SHP77 (cell line): Measurements from ENCODE around the gene NIPAL3.
"Not testable (repeated sequence)": the region's sequence is repeated elsewhere in the genome, so short reads cannot be mapped to it uniquely, and the experiment has no call there.

Experiments
- DNase-seq, 2 experiments: peaks; one replicate each; lab custom pipeline; 2025; lab: John Stamatoyannopoulos, UW

NIPAL3 gene

DNA sequence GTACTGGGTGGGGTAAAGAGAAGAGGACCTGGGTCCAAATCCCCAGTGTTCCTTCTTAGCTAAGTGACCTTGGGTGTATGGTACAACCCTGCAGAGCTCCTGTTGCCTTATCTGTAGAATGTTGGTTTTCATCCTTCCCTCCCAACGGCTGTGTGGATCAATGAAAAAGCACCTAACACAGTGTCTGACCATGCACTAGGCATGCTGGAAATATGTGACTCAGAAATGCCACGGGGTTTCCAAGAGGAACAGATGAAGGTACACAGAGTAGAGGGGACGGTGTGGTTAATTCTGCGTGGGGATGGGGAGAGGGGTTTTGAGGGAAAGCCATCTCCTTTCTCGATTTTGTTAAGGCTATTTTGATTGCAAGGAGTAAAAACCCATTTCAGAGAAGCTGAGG is 8.6 kb downstream of the NIPAL3 start:
- no peak for DNase-seq

- no peak for DNase-seq
Observed at GRCh38 chr1:24424990-24425389, 9.4 kb downstream of the NIPAL3 start.

GRCh38 chr1:24425441-24425840 is 9.8 kb downstream of the NIPAL3 start:
- DNase-seq: no peak

DNA sequence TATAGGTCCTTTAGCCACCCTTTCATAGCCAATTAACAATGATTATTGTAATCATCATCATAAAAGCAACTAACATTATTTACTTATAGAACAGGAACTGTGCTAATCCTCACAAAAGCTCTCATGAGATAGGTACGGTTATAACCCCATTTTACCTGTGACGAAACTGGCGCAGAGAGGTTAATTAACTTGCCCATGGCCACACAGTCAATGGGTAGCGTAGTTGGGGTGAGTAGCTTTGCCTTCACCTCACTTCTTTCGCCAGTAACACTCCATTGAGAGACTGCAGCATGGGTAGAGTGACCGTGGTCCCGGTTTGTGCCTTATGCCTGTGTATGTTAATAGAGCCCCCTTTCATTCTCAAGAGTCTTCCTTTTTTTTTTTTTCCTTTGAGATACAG is 10.3 kb downstream of the NIPAL3 start:
- no peak for DNase-seq

GRCh38 chr1:24426744-24427544 is 11.3 kb downstream of the NIPAL3 start:
- no peak for DNase-seq

DNA sequence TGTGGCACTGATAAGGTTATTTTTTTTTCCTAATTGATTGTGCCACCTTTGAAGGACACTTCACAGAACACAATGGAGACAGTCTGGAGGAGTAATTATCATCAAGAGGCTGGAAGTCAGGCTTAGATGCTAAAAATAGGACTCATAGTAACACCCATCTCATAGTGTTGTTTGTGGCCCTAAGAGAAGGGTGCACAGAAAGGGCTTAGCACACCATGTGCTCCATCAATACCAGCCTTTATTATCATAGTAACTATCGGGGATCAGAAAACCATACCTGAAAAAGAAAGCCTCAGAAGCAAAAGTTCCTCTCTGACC is 11.9 kb downstream of the NIPAL3 start:
- DNase-seq: no peak

- DNase-seq: no peak
Observed at GRCh38 chr1:24435782-24436365, 20.3 kb downstream of the NIPAL3 start.

DNA sequence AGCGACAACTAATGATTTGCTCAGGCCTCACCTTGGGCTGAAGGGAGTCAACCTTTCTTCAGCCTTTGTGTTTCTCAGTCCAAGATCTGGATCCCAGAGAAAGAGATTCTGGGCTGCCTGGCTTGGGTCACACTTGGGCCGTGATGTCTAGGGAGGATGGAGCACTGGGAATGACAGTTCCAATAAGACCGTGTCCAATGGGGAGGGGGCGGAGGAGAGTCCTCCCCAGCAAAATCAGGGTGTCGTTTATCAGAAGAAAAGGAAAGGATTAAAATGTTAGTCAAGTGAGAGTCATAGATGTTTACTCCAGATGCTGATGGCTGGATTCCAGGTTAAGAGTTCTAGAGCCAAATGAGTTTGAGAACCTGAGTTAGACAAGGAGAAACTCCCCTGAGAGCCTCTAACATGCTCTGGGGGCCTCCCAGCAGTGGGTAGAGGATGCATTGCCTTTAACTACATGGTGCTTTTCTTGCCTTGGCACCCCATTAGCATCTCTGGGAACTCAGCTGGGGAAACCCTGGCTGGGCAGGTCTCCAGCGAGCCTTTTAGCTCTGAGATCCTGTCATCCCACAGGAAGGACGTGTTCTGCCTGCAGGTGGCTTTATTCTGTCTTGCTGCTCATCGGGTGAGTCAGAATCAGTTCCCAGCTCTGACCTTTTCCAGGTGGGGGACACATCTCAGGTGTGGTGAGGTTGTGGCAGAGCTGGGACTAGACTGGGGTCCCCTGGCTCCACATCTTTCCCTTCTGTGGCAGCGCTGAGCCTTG is 22.2 kb downstream of the NIPAL3 start:
- no peak for DNase-seq

GRCh38 chr1:24438423-24438901 is 22.9 kb downstream of the NIPAL3 start:
- no peak for DNase-seq

DNA sequence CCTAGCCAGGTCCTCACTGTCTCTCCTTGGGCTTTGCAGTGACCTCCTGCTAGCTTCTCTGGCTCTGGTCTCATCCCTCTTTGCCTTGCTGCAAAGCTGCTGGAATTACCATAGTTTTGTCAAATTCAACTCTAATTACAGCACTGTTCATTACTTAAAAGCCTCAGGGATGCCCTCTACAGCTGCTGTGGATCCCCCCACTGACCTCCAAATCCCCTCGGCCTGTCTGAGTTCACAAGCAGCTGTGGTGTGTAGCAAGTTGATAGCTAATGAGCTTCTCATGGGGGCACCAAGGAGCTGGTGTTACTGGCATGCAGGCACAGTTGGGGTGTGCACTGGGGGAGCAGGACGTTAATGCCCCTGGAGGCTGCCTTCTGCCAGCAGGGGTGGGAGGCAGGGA is 24.8 kb downstream of the NIPAL3 start:
- no peak for DNase-seq

- DNase-seq: no peak
Observed at GRCh38 chr1:24441480-24441879, 25.9 kb downstream of the NIPAL3 start.

- DNase-seq: no peak
Observed at GRCh38 chr1:24441996-24442668, 26.5 kb downstream of the NIPAL3 start.

DNA sequence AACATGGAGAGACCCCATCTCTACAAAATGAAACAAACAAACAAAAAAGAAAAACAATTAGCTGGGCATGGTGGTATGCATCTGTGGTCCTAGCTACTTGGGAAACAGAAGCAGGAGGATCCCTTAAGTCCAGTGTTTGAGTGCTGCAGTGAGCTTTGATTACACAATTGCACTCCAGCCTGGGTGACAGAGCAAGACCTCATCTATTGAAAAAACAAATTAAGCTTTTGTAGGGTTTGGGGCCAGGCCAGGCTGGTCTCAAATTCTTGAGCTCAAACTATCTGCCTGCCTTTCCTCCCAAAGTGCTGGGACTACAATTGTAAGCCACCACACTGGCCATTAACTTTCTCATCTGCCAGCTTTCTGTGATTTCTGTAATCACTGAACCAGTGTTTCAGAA is 27.2 kb downstream of the NIPAL3 start:
- DNase-seq: no peak

- DNase-seq: no peak
Observed at GRCh38 chr1:24443241-24443656, 27.6 kb downstream of the NIPAL3 start.

DNA sequence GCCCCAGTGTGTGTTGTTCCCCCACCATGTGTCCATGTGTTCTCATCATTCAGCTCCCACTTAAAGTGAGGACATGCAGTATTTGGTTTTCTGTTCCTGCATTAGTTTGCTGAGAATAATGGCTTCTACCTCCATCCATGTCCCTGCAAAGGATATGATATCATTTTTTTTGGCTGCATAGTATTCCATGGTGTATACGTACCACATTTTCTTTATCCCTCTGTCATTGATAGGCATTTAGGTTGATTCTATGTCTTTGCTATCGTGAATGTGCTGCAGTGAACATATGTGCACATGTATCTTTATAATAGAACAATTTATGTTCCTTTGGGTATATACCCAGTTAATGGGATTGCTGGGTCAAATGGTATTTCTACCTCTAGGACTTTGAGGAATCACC is 30.8 kb downstream of the NIPAL3 start:
- not testable (repeated sequence) for DNase-seq

- no peak for DNase-seq
Observed at GRCh38 chr1:24450316-24450715, 34.7 kb downstream of the NIPAL3 start.

- DNase-seq: no peak
Observed at GRCh38 chr1:24450857-24451397, 35.3 kb downstream of the NIPAL3 start.

GRCh38 chr1:24451746-24452145 is 36.1 kb downstream of the NIPAL3 start:
- DNase-seq: no peak

- no peak for DNase-seq
Observed at GRCh38 chr1:24452922-24453485, 37.4 kb downstream of the NIPAL3 start.

DNA sequence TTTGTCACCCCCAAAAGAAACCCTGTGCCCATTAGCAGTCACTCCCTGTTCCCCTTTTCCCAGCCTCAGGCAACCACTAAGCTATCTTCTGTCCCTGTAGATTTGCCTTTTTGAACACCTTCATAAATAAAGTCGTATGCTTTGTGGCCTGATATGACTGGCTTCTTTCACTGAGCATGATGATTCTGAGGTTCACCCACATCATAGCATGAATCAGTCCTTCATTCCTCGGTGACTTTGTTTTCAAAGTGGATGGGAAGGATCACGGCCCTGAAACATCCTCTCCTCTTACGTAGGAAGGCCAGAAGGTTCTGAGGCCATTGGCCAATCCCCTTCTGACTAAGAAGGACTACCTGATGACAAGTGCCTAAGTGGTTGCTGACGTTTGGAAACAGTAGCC is 39.1 kb downstream of the NIPAL3 start:
- no peak for DNase-seq

- no peak for DNase-seq
Observed at GRCh38 chr1:24455272-24455671, 39.7 kb downstream of the NIPAL3 start.

DNA sequence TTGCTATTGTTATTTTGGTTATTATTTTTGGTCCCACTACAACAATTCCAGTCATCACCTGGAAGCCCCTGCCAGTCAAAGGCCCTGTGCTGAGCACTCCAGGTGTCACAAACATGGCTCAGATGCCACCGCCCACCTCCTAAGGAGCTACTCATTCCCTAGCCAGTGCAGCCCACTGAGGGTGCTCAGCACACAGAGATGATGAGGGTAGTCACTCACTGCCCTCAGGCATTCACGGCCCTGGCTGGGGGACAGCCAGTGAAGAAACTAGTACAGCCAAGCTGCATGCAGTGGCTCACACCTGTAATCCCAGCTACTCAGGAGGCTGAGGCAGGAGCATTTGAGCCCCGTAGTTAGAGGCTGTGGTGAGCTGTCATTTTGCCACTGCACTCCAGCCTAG is 42.3 kb downstream of the NIPAL3 start:
- DNase-seq: no peak
